ENCODE measurements around the gene PABPN1L. TPM values are rescaled to one million over a fixed set of nuclear protein-coding genes. Genes with fewer than 3 reads are reported as not detected.

The PABPN1L gene
- total and polyA plus RNA-seq, 2 of the 13 experiments (the other 11 are each of a cell fraction or from before 2014, with no cell fraction given): not detected

DNA sequence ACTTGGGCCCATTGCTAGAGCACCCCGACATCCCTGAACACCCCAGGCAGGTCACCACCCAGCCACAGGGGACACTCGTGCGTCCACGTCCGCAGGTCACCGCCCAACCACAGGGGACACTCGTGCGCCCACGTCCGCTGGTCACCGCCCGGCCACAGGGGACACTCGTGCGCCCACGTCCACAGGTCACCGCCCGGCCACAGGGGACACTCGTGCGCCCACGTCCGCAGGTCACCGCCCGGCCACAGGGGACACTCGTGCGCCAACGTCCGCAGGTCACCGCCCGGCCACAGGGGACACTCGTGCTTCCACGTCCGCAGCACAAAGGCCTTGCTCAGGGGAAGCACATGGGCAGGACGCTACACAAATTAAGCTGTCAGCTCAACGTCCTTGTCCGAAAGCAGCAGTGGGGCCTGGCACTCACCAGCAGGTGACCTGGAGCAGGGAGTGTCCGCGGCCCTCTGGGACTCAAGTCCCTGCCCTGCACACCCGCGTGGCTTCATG is 27.4 kb downstream of the PABPN1L start (continued):
- TF ChIP-seq ZNF878 (CRISPR knock-in tag; IDR thresholded peaks at IDR 0.05): no peak
- no peak; the same call in 1 of the 2 replicates for TF ChIP-seq GPN1 (CRISPR knock-in tag; IDR thresholded peaks at IDR 0.05; ENCODE audit: borderline replicate concordance)
- TF ChIP-seq, protein P1, sequence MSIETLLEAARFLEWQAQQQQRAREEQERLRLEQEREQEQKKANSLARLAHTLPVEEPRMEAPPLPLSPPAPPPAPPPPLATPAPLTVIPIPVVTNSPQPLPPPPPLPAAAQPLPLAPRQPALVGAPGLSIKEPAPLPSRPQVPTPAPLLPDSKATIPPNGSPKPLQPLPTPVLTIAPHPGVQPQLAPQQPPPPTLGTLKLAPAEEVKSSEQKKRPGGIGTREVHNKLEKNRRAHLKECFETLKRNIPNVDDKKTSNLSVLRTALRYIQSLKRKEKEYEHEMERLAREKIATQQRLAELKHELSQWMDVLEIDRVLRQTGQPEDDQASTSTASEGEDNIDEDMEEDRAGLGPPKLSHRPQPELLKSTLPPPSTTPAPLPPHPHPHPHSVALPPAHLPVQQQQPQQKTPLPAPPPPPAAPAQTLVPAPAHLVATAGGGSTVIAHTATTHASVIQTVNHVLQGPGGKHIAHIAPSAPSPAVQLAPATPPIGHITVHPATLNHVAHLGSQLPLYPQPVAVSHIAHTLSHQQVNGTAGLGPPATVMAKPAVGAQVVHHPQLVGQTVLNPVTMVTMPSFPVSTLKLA (IDR thresholded peaks at IDR 0.05): no peak
- TF ChIP-seq ZNF720 (CRISPR knock-in tag; IDR thresholded peaks at IDR 0.05): 0 out of 2 replicates have a peak, but pooled peaks have one; percentile 60
- TF ChIP-seq JDP2 (CRISPR knock-in tag; IDR thresholded peaks at IDR 0.05; ENCODE audit: borderline replicate concordance): no peak
- TF ChIP-seq PCBP2 (optimal IDR thresholded peaks at IDR 0.05; ENCODE audit: low read depth, low read length, poor library complexity, severe bottlenecking): no peak
- TF ChIP-seq XRCC5 (optimal IDR thresholded peaks at IDR 0.05; ENCODE audit: low read length): peak; percentile 97
- TF ChIP-seq, protein P2, sequence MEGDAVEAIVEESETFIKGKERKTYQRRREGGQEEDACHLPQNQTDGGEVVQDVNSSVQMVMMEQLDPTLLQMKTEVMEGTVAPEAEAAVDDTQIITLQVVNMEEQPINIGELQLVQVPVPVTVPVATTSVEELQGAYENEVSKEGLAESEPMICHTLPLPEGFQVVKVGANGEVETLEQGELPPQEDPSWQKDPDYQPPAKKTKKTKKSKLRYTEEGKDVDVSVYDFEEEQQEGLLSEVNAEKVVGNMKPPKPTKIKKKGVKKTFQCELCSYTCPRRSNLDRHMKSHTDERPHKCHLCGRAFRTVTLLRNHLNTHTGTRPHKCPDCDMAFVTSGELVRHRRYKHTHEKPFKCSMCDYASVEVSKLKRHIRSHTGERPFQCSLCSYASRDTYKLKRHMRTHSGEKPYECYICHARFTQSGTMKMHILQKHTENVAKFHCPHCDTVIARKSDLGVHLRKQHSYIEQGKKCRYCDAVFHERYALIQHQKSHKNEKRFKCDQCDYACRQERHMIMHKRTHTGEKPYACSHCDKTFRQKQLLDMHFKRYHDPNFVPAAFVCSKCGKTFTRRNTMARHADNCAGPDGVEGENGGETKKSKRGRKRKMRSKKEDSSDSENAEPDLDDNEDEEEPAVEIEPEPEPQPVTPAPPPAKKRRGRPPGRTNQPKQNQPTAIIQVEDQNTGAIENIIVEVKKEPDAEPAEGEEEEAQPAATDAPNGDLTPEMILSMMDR (CRISPR knock-in tag; IDR thresholded peaks at IDR 0.05): peak; percentile 93
- TF ChIP-seq PHF20 (CRISPR knock-in tag; IDR thresholded peaks at IDR 0.05): no peak
- peak; percentile 69 for TF ChIP-seq HDAC2 (CRISPR knock-in tag; IDR thresholded peaks at IDR 0.05)
- TF ChIP-seq, protein P3, sequence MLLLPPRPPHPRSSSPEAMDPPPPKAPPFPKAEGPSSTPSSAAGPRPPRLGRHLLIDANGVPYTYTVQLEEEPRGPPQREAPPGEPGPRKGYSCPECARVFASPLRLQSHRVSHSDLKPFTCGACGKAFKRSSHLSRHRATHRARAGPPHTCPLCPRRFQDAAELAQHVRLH (CRISPR knock-in tag; IDR thresholded peaks at IDR 0.05; ENCODE audit: borderline replicate concordance, low read depth): 0 out of 2 replicates have a peak, but pooled peaks have one; percentile 45
- no peak for TF ChIP-seq REXO4 (CRISPR knock-in tag; IDR thresholded peaks at IDR 0.05; ENCODE audit: borderline replicate concordance)
- peak; percentile 50 for TF ChIP-seq HNRNPLL (IDR thresholded peaks at IDR 0.05; ENCODE audit: low read depth, low read length, poor library complexity, severe bottlenecking)
- TF ChIP-seq TAF15 (IDR thresholded peaks at IDR 0.05; ENCODE audit: low read depth, low read length, poor library complexity, severe bottlenecking): peak; percentile 63
- no peak for TF ChIP-seq ZBTB3 (CRISPR knock-in tag; IDR thresholded peaks at IDR 0.05; ENCODE audit: borderline replicate concordance, low read depth)
- TF ChIP-seq, protein P4, sequence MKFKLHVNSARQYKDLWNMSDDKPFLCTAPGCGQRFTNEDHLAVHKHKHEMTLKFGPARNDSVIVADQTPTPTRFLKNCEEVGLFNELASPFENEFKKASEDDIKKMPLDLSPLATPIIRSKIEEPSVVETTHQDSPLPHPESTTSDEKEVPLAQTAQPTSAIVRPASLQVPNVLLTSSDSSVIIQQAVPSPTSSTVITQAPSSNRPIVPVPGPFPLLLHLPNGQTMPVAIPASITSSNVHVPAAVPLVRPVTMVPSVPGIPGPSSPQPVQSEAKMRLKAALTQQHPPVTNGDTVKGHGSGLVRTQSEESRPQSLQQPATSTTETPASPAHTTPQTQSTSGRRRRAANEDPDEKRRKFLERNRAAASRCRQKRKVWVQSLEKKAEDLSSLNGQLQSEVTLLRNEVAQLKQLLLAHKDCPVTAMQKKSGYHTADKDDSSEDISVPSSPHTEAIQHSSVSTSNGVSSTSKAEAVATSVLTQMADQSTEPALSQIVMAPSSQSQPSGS (CRISPR knock-in tag; IDR thresholded peaks at IDR 0.05): peak; percentile 47; the same call in 1 of the 2 replicates
- TF ChIP-seq NRL (CRISPR knock-in tag; IDR thresholded peaks at IDR 0.05; ENCODE audit: borderline replicate concordance): no peak
- TF ChIP-seq DR1 (CRISPR knock-in tag; IDR thresholded peaks at IDR 0.05): no peak
- TF ChIP-seq AGO1 (IDR thresholded peaks at IDR 0.05; ENCODE audit: low read depth, low read length, poor library complexity, severe bottlenecking): no peak
- 0 out of 2 replicates have a peak, but pooled peaks have one; percentile 13 for TF ChIP-seq MED1 (CRISPR knock-in tag; IDR thresholded peaks at IDR 0.05)
- TF ChIP-seq RBAK (CRISPR knock-in tag; IDR thresholded peaks at IDR 0.05): no peak
- TF ChIP-seq ZNF816 (CRISPR knock-in tag; IDR thresholded peaks at IDR 0.05; ENCODE audit: borderline replicate concordance): no peak
- TF ChIP-seq MXI1 (IDR thresholded peaks at IDR 0.05; ENCODE audit: borderline replicate concordance, low read depth, low read length): no peak
- peak; percentile 52; the same call in 1 of the 2 replicates for TF ChIP-seq BHLHE40 (IDR thresholded peaks at IDR 0.05; ENCODE audit: low read length)
- TF ChIP-seq TBX2 (CRISPR knock-in tag; IDR thresholded peaks at IDR 0.05; ENCODE audit: borderline replicate concordance): peak; percentile 42; the same call in 1 of the 2 replicates
- peak; percentile 25; the same call in 1 of the 2 replicates for TF ChIP-seq ZNF605 (CRISPR knock-in tag; IDR thresholded peaks at IDR 0.05)
- TF ChIP-seq RFXAP (CRISPR knock-in tag; IDR thresholded peaks at IDR 0.05; ENCODE audit: borderline replicate concordance): no peak

Measured in HepG2 (cell line).